CD4-positive, alpha-beta T cell (primary cell): ENCODE results near the gene CACNA2D1. TPM values are rescaled to one million over a fixed set of nuclear protein-coding genes. Genes with fewer than 3 reads are reported as not detected.

ENCODE experiments used
- ATAC-seq: fragments of 200-7000 bp; cut with Tn5 transposase; one replicate; pipeline ENCODE4 v1.10.0; 2022; ENCODE audit warnings: mild to moderate bottlenecking; ENCODE audit not compliant: poor library complexity
- CTCF ChIA-PET: fragments of 350-600 bp; sonication (Branson Sonifier 250); formaldehyde crosslinking; loops from one replicate; lab custom pipeline; 2021; ENCODE audit warnings: antibody characterized with exemption, inconsistent platforms; lab: Charles Lee
- POLR2A ChIA-PET: fragments of 350-600 bp; sonication (Branson Sonifier 250); formaldehyde crosslinking; loops from one replicate; lab custom pipeline; 2021; ENCODE audit warnings: antibody characterized with exemption, inconsistent platforms; lab: Charles Lee
- DNase-seq, 14 experiments: peaks; one replicate each; pipeline ENCODE4 v3.0.0-alpha.2; 2013 to 2020; ENCODE audit warnings: mixed read lengths in 2 of 14
- H3K27ac ChIP-seq, 2 donors: one replicate each; pipeline versions ENCODE4 v1.5.1 to v1.7.0; 2013; ENCODE audit warnings: low read length in 2 of 2, low read depth in 1 of 2, mild to moderate bottlenecking in 1 of 2
- H3K27me3 ChIP-seq, 2 experiments: 1 replicate in 1 of 2; 2 replicates in 1 of 2; pipeline versions ENCODE4 v1.6.1 to v1.7.0; 2013; ENCODE audit warnings: low read length in 2 of 2, control low read depth in 1 of 2, mild to moderate bottlenecking in 1 of 2, moderate library complexity in 1 of 2; ENCODE audit not compliant: insufficient read depth in 2 of 2, control insufficient read depth in 1 of 2
- H3K36me3 ChIP-seq: one replicate; pipeline ENCODE4 v1.6.1; 2013; ENCODE audit warnings: low read length, control low read depth; ENCODE audit not compliant: insufficient read depth
- H3K4me1 ChIP-seq: one replicate; pipeline ENCODE4 v1.6.1; 2013; ENCODE audit warnings: low read length, control low read depth; ENCODE audit not compliant: insufficient read depth
- H3K4me3 ChIP-seq: one replicate; pipeline ENCODE4 v1.5.1; 2013; ENCODE audit warnings: mild to moderate bottlenecking, low read length, moderate library complexity
- H3K9me3 ChIP-seq, 2 experiments: 1 replicate in 1 of 2; 2 replicates in 1 of 2; pipeline versions ENCODE4 v1.6.1 to v1.7.0; 2013; ENCODE audit warnings: low read length in 2 of 2, mild to moderate bottlenecking in 2 of 2, control low read depth in 1 of 2, moderate library complexity in 1 of 2; ENCODE audit not compliant: control insufficient read depth in 1 of 2, insufficient read depth in 1 of 2
- H3K27ac Mint-ChIP-seq: one replicate; pipeline ENCODE4 v1.8.0; 2020; ENCODE audit warnings: mixed read lengths
- H3K27me3 Mint-ChIP-seq: one replicate; pipeline ENCODE4 v1.8.0; 2021; ENCODE audit warnings: mixed read lengths
- H3K36me3 Mint-ChIP-seq: one replicate; pipeline ENCODE4 v1.8.0; 2021; ENCODE audit warnings: low read depth, mixed read lengths
- H3K4me1 Mint-ChIP-seq: one replicate; pipeline ENCODE4 v1.8.0; 2021; ENCODE audit warnings: low read depth, mixed read lengths
- H3K4me3 Mint-ChIP-seq: one replicate; pipeline ENCODE4 v1.8.0; 2020; ENCODE audit warnings: mild to moderate bottlenecking, mixed read lengths
- H3K9me3 Mint-ChIP-seq: one replicate; pipeline ENCODE4 v1.8.0; 2020; ENCODE audit warnings: mixed read lengths
- CTCF ChIP-seq: fragments of 200-600 bp; IDR thresholded peaks from one replicate; pipeline ENCODE4 v1.8.0; 2022; ENCODE audit warnings: antibody characterized with exemption, mild to moderate bottlenecking
- intact Hi-C, 2 experiments: fragments of 100-400 bp; cut with DNase I in 1 of 2; cut with micrococcal nuclease in 1 of 2; formaldehyde crosslinking; loops; one replicate each; pipeline versions ENCODE4 v1.15.1 to v1.9.0; 2023 to 2025; cut with DNase I, micrococcal nuclease
- total RNA-seq, 174 experiments: library from RNA in 2 of 174; stranded (reverse) in 2 of 174; gene quantifications; one replicate each; pipeline ENCODE4 v1.2.3 and lab custom pipeline; 2021 to 2026

Gene CACNA2D1
- total RNA-seq, 2 experiments from 2014 or later, result not detected

GRCh38 chr7:82204694-82205093 is 238.9 kb downstream of the CACNA2D1 start:
- Mint-ChIP-seq H3K4me1 (no peaks in the 10 kb centered on the region), H3K36me3 (no peaks in the 10 kb centered on the region), H3K27ac (no peak overlapping the region), H3K27me3 (no peaks in the 10 kb centered on the region), H3K4me3 (no peak overlapping the region), H3K9me3 (no peaks in the 10 kb centered on the region)
- no peaks in the 10 kb centered on the region for H3K36me3 ChIP-seq
- ChIA-PET POLR2A (no interaction called here), CTCF (no interaction called here)
- H3K27ac ChIP-seq, result no peak overlapping the region
- TF ChIP-seq CTCF, result no peak
- H3K9me3 ChIP-seq, result peaks cover 0 to 18% of the 10 kb centered on the region in 2 experiments
- intact Hi-C loops, result no loop called here
- no peaks in the 10 kb centered on the region for H3K27me3 ChIP-seq
- DNase-seq, result no peak
- no peaks in the 10 kb centered on the region for H3K4me1 ChIP-seq
- no peak for ATAC-seq
- no peak overlapping the region for H3K4me3 ChIP-seq

GRCh38 chr7:82202965-82203364 is 240.6 kb downstream of the CACNA2D1 start:
- H3K9me3 ChIP-seq, result peaks cover 0 to 18% of the 10 kb centered on the region in 2 experiments
- Mint-ChIP-seq H3K9me3 (no peaks in the 10 kb centered on the region), H3K27me3 (no peaks in the 10 kb centered on the region), H3K27ac (no peak overlapping the region), H3K4me1 (no peaks in the 10 kb centered on the region), H3K36me3 (no peaks in the 10 kb centered on the region), H3K4me3 (no peak overlapping the region)
- POLR2A ChIA-PET, result no interaction called here
- CTCF ChIA-PET, result no interaction called here
- ATAC-seq, result no peak
- H3K4me1 ChIP-seq, result no peaks in the 10 kb centered on the region
- no peak for TF ChIP-seq CTCF
- intact Hi-C loops, result no loop called here
- no peak for DNase-seq
- no peaks in the 10 kb centered on the region for H3K36me3 ChIP-seq
- no peaks in the 10 kb centered on the region for H3K27me3 ChIP-seq
- no peak overlapping the region for H3K4me3 ChIP-seq
- H3K27ac ChIP-seq, result no peak overlapping the region

GRCh38 chr7:82202107-82202506 is 241.5 kb downstream of the CACNA2D1 start:
- CTCF ChIA-PET, result no interaction called here
- Histone ChIP-seq H3K27ac (no peak overlapping the region), H3K9me3 (peaks cover 0 to 18% of the 10 kb centered on the region in 2 experiments), H3K4me1 (no peaks in the 10 kb centered on the region), H3K36me3 (no peaks in the 10 kb centered on the region), H3K27me3 (no peaks in the 10 kb centered on the region), H3K4me3 (no peak overlapping the region)
- Mint-ChIP-seq H3K36me3 (no peaks in the 10 kb centered on the region), H3K4me3 (no peak overlapping the region), H3K4me1 (no peaks in the 10 kb centered on the region), H3K27me3 (no peaks in the 10 kb centered on the region), H3K27ac (no peak overlapping the region), H3K9me3 (no peaks in the 10 kb centered on the region)
- DNase-seq (no peak), ATAC-seq (no peak)
- intact Hi-C loops, result no loop called here
- POLR2A ChIA-PET, result no interaction called here
- TF ChIP-seq CTCF, result no peak
